MM.1S (cell line): ENCODE data around the gene PRKCA.

ENCODE experiments used
- EZH2 ChIP-seq: fragments of 300-600 bp; sonication (generic); optimal IDR thresholded peaks from 2 replicates; pipeline ENCODE3; 2017; ENCODE audit warnings: low read depth, mild to moderate bottlenecking, antibody characterized with exemption, low read length, mixed read lengths
- EZH2phosphoT487 ChIP-seq: fragments of 300-600 bp; sonication (generic); IDR thresholded peaks from 2 replicates; pipeline ENCODE4 v1.6.1; 2018; ENCODE audit warnings: antibody characterized with exemption, low read length
- TF ChIP-seq, protein P1 (sequence below): fragments of 300-600 bp; sonication (generic); IDR thresholded peaks from 2 replicates; pipeline ENCODE4 v1.5.1; 2016; ENCODE audit warnings: antibody characterized with exemption, low read length, mixed read lengths

DNA sequence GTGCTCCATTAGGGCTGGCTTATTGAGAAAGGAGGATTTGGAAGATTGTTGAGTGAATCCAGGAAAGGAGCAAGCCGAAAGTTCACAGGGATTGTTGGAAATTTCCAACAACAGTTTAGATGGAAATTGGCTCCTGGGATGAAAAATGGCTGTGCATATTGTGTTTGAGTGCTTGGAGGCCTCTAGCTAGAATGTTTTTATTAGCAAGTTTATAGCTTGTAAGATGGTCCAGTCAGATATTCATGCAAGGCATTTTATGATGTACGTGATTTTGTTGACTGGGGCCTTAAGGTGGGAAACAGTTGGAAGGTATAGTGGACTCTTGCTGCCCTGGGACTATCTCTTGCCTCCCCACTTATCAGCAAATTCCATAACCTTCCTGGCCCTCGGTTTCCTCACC lies 216.7 kb downstream of the PRKCA start:
- TF ChIP-seq, protein P1, sequence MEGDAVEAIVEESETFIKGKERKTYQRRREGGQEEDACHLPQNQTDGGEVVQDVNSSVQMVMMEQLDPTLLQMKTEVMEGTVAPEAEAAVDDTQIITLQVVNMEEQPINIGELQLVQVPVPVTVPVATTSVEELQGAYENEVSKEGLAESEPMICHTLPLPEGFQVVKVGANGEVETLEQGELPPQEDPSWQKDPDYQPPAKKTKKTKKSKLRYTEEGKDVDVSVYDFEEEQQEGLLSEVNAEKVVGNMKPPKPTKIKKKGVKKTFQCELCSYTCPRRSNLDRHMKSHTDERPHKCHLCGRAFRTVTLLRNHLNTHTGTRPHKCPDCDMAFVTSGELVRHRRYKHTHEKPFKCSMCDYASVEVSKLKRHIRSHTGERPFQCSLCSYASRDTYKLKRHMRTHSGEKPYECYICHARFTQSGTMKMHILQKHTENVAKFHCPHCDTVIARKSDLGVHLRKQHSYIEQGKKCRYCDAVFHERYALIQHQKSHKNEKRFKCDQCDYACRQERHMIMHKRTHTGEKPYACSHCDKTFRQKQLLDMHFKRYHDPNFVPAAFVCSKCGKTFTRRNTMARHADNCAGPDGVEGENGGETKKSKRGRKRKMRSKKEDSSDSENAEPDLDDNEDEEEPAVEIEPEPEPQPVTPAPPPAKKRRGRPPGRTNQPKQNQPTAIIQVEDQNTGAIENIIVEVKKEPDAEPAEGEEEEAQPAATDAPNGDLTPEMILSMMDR, result no peak
- TF ChIP-seq EZH2 (no peak), EZH2phosphoT487 (no peak)
